K562 (cell line): Measurements from ENCODE around the gene SLC25A21. TPM values are rescaled to one million over a fixed set of nuclear protein-coding genes. Genes with fewer than 3 reads are reported as not detected.

Experiments
- ATAC-seq: fragments of 200-7000 bp; cut with Tn5 transposase; 3 replicates; pipeline ENCODE4 v1.9.1; 2020; ENCODE audit warnings: moderate library complexity
- BruUV-seq: library from RNA; stranded (reverse); fragments of 400-500 nt; replicated peaks from 2 replicates; lab custom pipeline; 2021; lab: Mats Ljungman, UMichigan
- CTCF ChIA-PET: fragments of 300-600 bp; formaldehyde crosslinking; extraction: SDS; loops from one replicate; lab custom pipeline; 2021; ENCODE audit warnings: low intra/inter-chr PET ratio; lab: Yijun Ruan, JAX
- POLR2A ChIA-PET: fragments of 300-600, 350-650 bp; sonication (Branson Sonifier 250); formaldehyde crosslinking; extraction: SDS; loops from one replicate; lab custom pipeline; 2021; ENCODE audit warnings: antibody characterized with exemption, inconsistent platforms; lab: Yijun Ruan, JAX
- DNase-seq, 4 experiments: peaks; one replicate each; pipeline versions ENCODE4 v3.0.0 to v3.0.0-alpha.2; 2011 to 2018; ENCODE audit warnings: low spot score in 3 of 4, mixed read lengths in 3 of 4; ENCODE audit errors: extremely low read depth in 1 of 4
- FAIRE-seq: peaks from 2 replicates; lab custom pipeline; 2011; peaks lifted over from hg19 to GRCh38; lab: Jason Lieb, UNC
- H2AFZ ChIP-seq: 2 replicates; pipeline ENCODE4 v1.6.0; 2011; ENCODE audit warnings: low read depth, low read length, control low read depth, inconsistent platforms
- H3K27ac ChIP-seq: fragments of 200-600 bp; 3 replicates; pipeline ENCODE4 v1.8.0; 2011; ENCODE audit warnings: low read depth, mild to moderate bottlenecking, control low read depth, inconsistent platforms, low read length, moderate library complexity, mixed read lengths; ENCODE audit errors: extremely low read depth
- H3K27me3 ChIP-seq, 2 experiments: fragments of 300-600 bp in 1 of 2; 2 replicates in 1 of 2; 3 replicates in 1 of 2; pipeline versions ENCODE4 v1.6.0 to v1.8.0; 2011; ENCODE audit warnings: inconsistent platforms in 2 of 2, low read length in 2 of 2, mild to moderate bottlenecking in 1 of 2, mixed read lengths in 1 of 2, moderate library complexity in 1 of 2; ENCODE audit not compliant: control insufficient read depth in 2 of 2, insufficient read depth in 2 of 2
- H3K36me3 ChIP-seq: fragments of 300-600 bp; 3 replicates; pipeline ENCODE4 v1.8.0; 2011; ENCODE audit warnings: mild to moderate bottlenecking, low read length, inconsistent platforms; ENCODE audit not compliant: control insufficient read depth, insufficient read depth
- H3K4me1 ChIP-seq, 2 experiments: fragments of 200-600 bp in 1 of 2; replicated peaks in 1 of 2; 2 replicates in 1 of 2; 3 replicates in 1 of 2; pipeline versions ENCODE4 v1.5.1 to v1.8.0; 2011; ENCODE audit warnings: inconsistent platforms in 2 of 2, low read length in 2 of 2, mild to moderate bottlenecking in 1 of 2, mixed read lengths in 1 of 2, moderate library complexity in 1 of 2; ENCODE audit not compliant: control insufficient read depth in 2 of 2, insufficient read depth in 2 of 2
- H3K4me2 ChIP-seq: 2 replicates; pipeline ENCODE4 v1.6.1; 2011; ENCODE audit warnings: low read length, control low read depth, inconsistent platforms, mixed read lengths; ENCODE audit not compliant: insufficient read depth
- H3K4me3 ChIP-seq: fragments of 200-600 bp; sonication (generic), shearing (Covaris generic); 2 replicates; pipeline ENCODE4 v1.5.1; 2016; ENCODE audit warnings: control low read depth, inconsistent platforms
- H3K79me2 ChIP-seq: fragments of 200-600 bp; 3 replicates; pipeline ENCODE4 v1.8.0; 2011; ENCODE audit warnings: low read length, inconsistent platforms; ENCODE audit not compliant: control insufficient read depth, insufficient read depth
- H3K9ac ChIP-seq, 2 experiments: 2 replicates each; pipeline versions ENCODE4 v1.6.0 to v1.6.1; 2011; ENCODE audit warnings: low read depth in 2 of 2, low read length in 2 of 2, control low read depth in 1 of 2, inconsistent platforms in 1 of 2, mild to moderate bottlenecking in 1 of 2, mixed read lengths in 1 of 2; ENCODE audit not compliant: insufficient read depth in 1 of 2
- H3K9me1 ChIP-seq: one replicate; pipeline ENCODE4 v1.6.0; 2011; ENCODE audit warnings: inconsistent platforms, mild to moderate bottlenecking, low read length, moderate library complexity; ENCODE audit not compliant: control insufficient read depth, insufficient read depth
- H3K9me3 ChIP-seq: replicated peaks from 2 replicates; pipeline ENCODE4 v1.5.1; 2011; ENCODE audit warnings: low read depth, low read length, inconsistent platforms; ENCODE audit not compliant: control insufficient read depth, insufficient read depth
- H4K20me1 ChIP-seq: replicated peaks from 2 replicates; pipeline ENCODE4 v1.6.1; 2011; ENCODE audit warnings: low read length, inconsistent platforms, mixed read lengths; ENCODE audit not compliant: control insufficient read depth, insufficient read depth
- BHLHE40 ChIP-seq: IDR thresholded peaks from 2 replicates; pipeline ENCODE4 v1.6.1; 2011; ENCODE audit warnings: low read length, improper control_type of control experiment
- KLF13 ChIP-seq: fragments of 450-650 bp; IDR thresholded peaks from 2 replicates; pipeline ENCODE4 v1.6.1; 2016; ENCODE audit warnings: missing genetic modification characterization, low read depth, mild to moderate bottlenecking, missing compliant biosample characterization, moderate library complexity, borderline replicate concordance
- NONO ChIP-seq, 2 experiments: fragments of 200-400 bp in 1 of 2; fragments of 450-650 bp in 1 of 2; formaldehyde crosslinking in 1 of 2; IDR thresholded peaks; 2 replicates each; pipeline ENCODE4 v1.6.1; 2017; ENCODE audit warnings: low read depth in 2 of 2, mild to moderate bottlenecking in 2 of 2, moderate library complexity in 2 of 2, low read length in 1 of 2
- POU5F1 ChIP-seq: fragments of 150-350 bp; IDR thresholded peaks from 2 replicates; pipeline ENCODE4 v1.6.1; 2014; ENCODE audit warnings: borderline replicate concordance, low read length, low read depth, mild to moderate bottlenecking; ENCODE audit not compliant: partially characterized antibody
- TCF3 ChIP-seq: sonication (generic); formaldehyde crosslinking; IDR thresholded peaks from 2 replicates; pipeline ENCODE4 v1.4.0; 2020; ENCODE audit warnings: mild to moderate bottlenecking, missing genetic modification reagents
- TFAM ChIP-seq: fragments of 250-450 bp; sonication (Bioruptor Pico); conservative IDR thresholded peaks from 2 replicates; pipeline ENCODE4 v1.5.0; 2021; ENCODE audit warnings: mild to moderate bottlenecking, moderate library complexity
- WGBS: fragments of 100-300 bp; shearing (Covaris generic); methylation state at CpG from one replicate; pipeline ENCODE4 v1.1.6; 2016; ENCODE audit warnings: low coverage, mixed read lengths; ENCODE audit not compliant: insufficient coverage; ENCODE audit errors: missing lambda C conversion rate; 5-methylcytosine and 5-hydroxymethylcytosine counted together
- in situ Hi-C: fragments of 300-500 bp; cut with MboI; formaldehyde crosslinking; loops from 4 replicates; pipeline ENCODE4 v1.15.0; 2018; ENCODE audit warnings: inconsistent platforms, mixed read lengths
- intact Hi-C: fragments of 100-400 bp; cut with micrococcal nuclease; formaldehyde crosslinking; loops from 2 replicates; pipeline ENCODE4 v1.14.2; 2022
- polyA plus RNA-seq, 8 experiments: library from polyadenylated mRNA; depleted of rRNA in 4 of 8; stranded (reverse) in 5 of 8; unstranded in 3 of 8; fragments of >200 nt; fragmentation: Nextera tagmentation in 2 of 8; fragmentation: Illumina TruSeq in 1 of 8; extraction: Ambion mirVana in 2 of 8; extraction: Trizol in 1 of 8; gene quantifications; 2 replicates each; pipeline versions ENCODE4 v1.2.1 to v1.2.3, GENCODE V29; 2011 to 2014; ENCODE audit warnings: inconsistent platforms in 1 of 8, missing spikeins in 1 of 8
- total RNA-seq, 7 experiments: library from RNA; depleted of rRNA in 6 of 7; stranded (reverse); fragments of >200 nt in 6 of 7; fragmentation: Illumina TruSeq in 2 of 7; extraction: Trizol in 2 of 7; gene quantifications; 2 replicates each; pipeline versions ENCODE4 v1.2.1 to v1.2.3, GENCODE V29; 2011 to 2021; ENCODE audit warnings: low replicate concordance in 1 of 7
- TF ChIP-seq, protein P1 (sequence below): fragments of 250-450 bp; sonication (Bioruptor Pico); IDR thresholded peaks from 2 replicates; pipeline ENCODE4 v1.8.0; 2021; ENCODE audit warnings: borderline replicate concordance, mild to moderate bottlenecking, moderate library complexity; ENCODE audit not compliant: poor library complexity, severe bottlenecking
- TF ChIP-seq, protein P2 (sequence below): fragments of 250-450 bp; sonication (Bioruptor Pico); IDR thresholded peaks from 2 replicates; pipeline ENCODE4 v1.4.0; 2020; ENCODE audit warnings: mild to moderate bottlenecking, moderate library complexity
- TF ChIP-seq, protein P3 (sequence below): conservative IDR thresholded peaks from 2 replicates; pipeline ENCODE4 v1.6.1; 2011; ENCODE audit warnings: low read depth, mild to moderate bottlenecking, low read length; ENCODE audit not compliant: control insufficient read depth
- TF ChIP-seq, protein P4 (sequence below): sonication (generic); formaldehyde crosslinking; IDR thresholded peaks from 2 replicates; pipeline ENCODE4 v1.8.0; 2022; ENCODE audit warnings: mild to moderate bottlenecking, missing genetic modification reagents
- TF ChIP-seq, protein P5 (sequence below): fragments of 450-650 bp; IDR thresholded peaks from 2 replicates; pipeline ENCODE4 v1.6.1; 2016
- TF ChIP-seq, protein P6 (sequence below), 2 experiments: fragments of 450-650 bp; conservative IDR thresholded peaks; 2 replicates each; pipeline ENCODE4 v1.6.1; 2017; ENCODE audit warnings: mild to moderate bottlenecking in 2 of 2, moderate library complexity in 2 of 2

Gene SLC25A21
- total and polyA plus RNA-seq, 9 of the 15 experiments (the other 6 are each of a cell fraction or from before 2014, with no cell fraction given), result 15.2 to 46.7 (median 28.7) TPM

DNA sequence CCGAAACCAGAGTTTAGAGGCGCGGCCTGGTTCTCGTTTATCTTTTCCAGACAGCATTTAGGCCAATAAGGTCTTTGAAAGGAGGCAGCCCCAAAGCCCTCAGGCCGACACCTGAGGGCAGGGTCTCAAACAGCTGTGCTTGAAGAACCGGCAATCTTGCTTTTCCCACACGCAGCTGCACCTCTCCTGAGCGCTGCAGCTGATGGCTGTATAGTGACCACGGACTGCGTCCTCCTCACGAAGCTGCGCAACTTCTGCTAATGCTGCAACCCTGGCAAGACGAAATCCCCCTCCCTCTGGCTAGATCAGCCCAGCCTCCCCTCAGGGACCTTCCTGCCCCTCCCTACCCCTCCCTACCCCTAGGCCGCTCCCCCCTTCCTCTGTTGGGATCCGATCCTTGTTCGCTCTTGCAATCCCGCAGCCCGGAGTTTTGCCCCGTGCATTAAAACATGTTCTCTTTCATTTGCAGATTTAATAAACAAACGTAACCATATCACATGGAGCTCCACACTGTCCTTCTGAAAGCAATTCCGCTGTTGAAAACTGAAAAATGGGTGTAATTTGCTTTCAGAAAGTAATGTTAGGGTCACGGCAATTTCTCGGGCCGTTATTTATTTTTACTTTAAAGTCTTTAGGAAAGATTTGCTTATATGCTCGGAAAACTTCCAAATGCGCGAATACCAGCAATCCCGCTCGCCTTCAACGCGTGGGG lies 515.6 kb downstream of the SLC25A21 start:
- H3K27ac ChIP-seq, result no peak overlapping the region
- H3K4me2 ChIP-seq, result no peak overlapping the region
- DNase-seq (no peak), ATAC-seq (no peak), FAIRE-seq (no peak)
- H3K79me2 ChIP-seq, result no peaks in the 10 kb centered on the region
- H3K4me1 ChIP-seq, result peaks cover 0 to 11% of the 10 kb centered on the region in 2 experiments; a peak in 2 of 5 replicates
- no peak overlapping the region for H2AFZ ChIP-seq
- no peak overlapping the region for H3K9ac ChIP-seq
- no peak overlapping the region for H3K4me3 ChIP-seq
- no TSS peak for BruUV-seq
- no peaks in the 10 kb centered on the region for H3K36me3 ChIP-seq
- no peaks in the 10 kb centered on the region; a peak in 2 of 5 replicates for H3K27me3 ChIP-seq
- WGBS, result 67% methylated on average over 20 of the region's 31 CpGs
- ChIA-PET POLR2A (no interaction called here), CTCF (no interaction called here)
- no peaks in the 10 kb centered on the region for H4K20me1 ChIP-seq
- H3K9me1 ChIP-seq, result no peaks in the 10 kb centered on the region
- H3K9me3 ChIP-seq, result no peaks in the 10 kb centered on the region; the same call in 1 of the 2 replicates
- intact Hi-C loops (no loop called here), in situ Hi-C loops (no loop called here)
- TF ChIP-seq, protein P1, sequence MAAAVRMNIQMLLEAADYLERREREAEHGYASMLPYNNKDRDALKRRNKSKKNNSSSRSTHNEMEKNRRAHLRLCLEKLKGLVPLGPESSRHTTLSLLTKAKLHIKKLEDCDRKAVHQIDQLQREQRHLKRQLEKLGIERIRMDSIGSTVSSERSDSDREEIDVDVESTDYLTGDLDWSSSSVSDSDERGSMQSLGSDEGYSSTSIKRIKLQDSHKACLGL, result no peak
- no peak for TF ChIP-seq NONO (IDR thresholded peaks at IDR 0.05; ENCODE audit: low read depth in 2 of 2, low read length in 1 of 2)
- TF ChIP-seq, protein P2, sequence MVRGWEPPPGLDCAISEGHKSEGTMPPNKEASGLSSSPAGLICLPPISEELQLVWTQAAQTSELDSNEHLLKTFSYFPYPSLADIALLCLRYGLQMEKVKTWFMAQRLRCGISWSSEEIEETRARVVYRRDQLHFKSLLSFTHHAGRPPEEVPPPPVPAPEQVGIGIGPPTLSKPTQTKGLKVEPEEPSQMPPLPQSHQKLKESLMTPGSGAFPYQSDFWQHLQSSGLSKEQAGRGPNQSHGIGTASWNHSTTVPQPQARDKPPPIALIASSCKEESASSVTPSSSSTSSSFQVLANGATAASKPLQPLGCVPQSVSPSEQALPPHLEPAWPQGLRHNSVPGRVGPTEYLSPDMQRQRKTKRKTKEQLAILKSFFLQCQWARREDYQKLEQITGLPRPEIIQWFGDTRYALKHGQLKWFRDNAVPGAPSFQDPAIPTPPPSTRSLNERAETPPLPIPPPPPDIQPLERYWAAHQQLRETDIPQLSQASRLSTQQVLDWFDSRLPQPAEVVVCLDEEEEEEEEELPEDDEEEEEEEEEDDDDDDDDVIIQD (CRISPR knock-in tag), result no peak
- no peak for TF ChIP-seq BHLHE40
- TF ChIP-seq, protein P3, sequence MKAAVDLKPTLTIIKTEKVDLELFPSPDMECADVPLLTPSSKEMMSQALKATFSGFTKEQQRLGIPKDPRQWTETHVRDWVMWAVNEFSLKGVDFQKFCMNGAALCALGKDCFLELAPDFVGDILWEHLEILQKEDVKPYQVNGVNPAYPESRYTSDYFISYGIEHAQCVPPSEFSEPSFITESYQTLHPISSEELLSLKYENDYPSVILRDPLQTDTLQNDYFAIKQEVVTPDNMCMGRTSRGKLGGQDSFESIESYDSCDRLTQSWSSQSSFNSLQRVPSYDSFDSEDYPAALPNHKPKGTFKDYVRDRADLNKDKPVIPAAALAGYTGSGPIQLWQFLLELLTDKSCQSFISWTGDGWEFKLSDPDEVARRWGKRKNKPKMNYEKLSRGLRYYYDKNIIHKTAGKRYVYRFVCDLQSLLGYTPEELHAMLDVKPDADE, result no peak
- no peak for TF ChIP-seq POU5F1
- no peak for TF ChIP-seq KLF13
- TF ChIP-seq, protein P4, sequence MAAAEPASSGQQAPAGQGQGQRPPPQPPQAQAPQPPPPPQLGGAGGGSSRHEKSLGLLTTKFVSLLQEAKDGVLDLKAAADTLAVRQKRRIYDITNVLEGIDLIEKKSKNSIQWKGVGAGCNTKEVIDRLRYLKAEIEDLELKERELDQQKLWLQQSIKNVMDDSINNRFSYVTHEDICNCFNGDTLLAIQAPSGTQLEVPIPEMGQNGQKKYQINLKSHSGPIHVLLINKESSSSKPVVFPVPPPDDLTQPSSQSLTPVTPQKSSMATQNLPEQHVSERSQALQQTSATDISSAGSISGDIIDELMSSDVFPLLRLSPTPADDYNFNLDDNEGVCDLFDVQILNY (CRISPR knock-in tag), result no peak
- TF ChIP-seq, protein P5, sequence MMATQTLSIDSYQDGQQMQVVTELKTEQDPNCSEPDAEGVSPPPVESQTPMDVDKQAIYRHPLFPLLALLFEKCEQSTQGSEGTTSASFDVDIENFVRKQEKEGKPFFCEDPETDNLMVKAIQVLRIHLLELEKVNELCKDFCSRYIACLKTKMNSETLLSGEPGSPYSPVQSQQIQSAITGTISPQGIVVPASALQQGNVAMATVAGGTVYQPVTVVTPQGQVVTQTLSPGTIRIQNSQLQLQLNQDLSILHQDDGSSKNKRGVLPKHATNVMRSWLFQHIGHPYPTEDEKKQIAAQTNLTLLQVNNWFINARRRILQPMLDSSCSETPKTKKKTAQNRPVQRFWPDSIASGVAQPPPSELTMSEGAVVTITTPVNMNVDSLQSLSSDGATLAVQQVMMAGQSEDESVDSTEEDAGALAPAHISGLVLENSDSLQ, result no peak
- TF ChIP-seq TFAM (CRISPR knock-in tag), result no peak
- no peak for TF ChIP-seq TCF3
- TF ChIP-seq, protein P6, sequence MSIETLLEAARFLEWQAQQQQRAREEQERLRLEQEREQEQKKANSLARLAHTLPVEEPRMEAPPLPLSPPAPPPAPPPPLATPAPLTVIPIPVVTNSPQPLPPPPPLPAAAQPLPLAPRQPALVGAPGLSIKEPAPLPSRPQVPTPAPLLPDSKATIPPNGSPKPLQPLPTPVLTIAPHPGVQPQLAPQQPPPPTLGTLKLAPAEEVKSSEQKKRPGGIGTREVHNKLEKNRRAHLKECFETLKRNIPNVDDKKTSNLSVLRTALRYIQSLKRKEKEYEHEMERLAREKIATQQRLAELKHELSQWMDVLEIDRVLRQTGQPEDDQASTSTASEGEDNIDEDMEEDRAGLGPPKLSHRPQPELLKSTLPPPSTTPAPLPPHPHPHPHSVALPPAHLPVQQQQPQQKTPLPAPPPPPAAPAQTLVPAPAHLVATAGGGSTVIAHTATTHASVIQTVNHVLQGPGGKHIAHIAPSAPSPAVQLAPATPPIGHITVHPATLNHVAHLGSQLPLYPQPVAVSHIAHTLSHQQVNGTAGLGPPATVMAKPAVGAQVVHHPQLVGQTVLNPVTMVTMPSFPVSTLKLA (conservative IDR thresholded peaks at IDR 0.05), result no peak
